Esophagus squamous epithelium (tissue), 5 donors: Measurements from ENCODE around the gene MED13L. TPM values are rescaled to one million over a fixed set of nuclear protein-coding genes. Genes with fewer than 3 reads are reported as not detected.

Experiments
- DNase-seq: peaks from one replicate; lab custom pipeline; 2025; lab: John Stamatoyannopoulos, UW
- H3K27ac ChIP-seq, 4 donors: fragments of 200-600 bp; sonication (generic); one replicate each; pipeline ENCODE4 v1.5.1; 2016 to 2019; ENCODE audit warnings: mild to moderate bottlenecking in 1 of 4
- H3K27me3 ChIP-seq, 4 donors: fragments of 200-600 bp; sonication (generic); 1 replicate in 3 of 4; 2 replicates in 1 of 4; pipeline versions ENCODE4 v1.5.1 to v1.6.0; 2017 to 2021; ENCODE audit warnings: antibody characterized with exemption in 1 of 4
- H3K36me3 ChIP-seq, 3 donors: fragments of 200-600 bp; sonication (generic); one replicate each; pipeline ENCODE4 v1.5.1; 2016 to 2019
- H3K4me1 ChIP-seq, 3 donors: fragments of 200-600 bp; sonication (generic); one replicate each; pipeline ENCODE4 v1.5.1; 2017 to 2019
- H3K4me3 ChIP-seq, 4 donors: fragments of 200-600 bp; sonication (generic); 1 replicate in 3 of 4; 2 replicates in 1 of 4; pipeline ENCODE4 v1.5.1; 2016 to 2019; ENCODE audit warnings: mild to moderate bottlenecking in 2 of 4, moderate library complexity in 1 of 4
- H3K9me3 ChIP-seq, 3 donors: fragments of 200-600 bp; sonication (generic); one replicate each; pipeline ENCODE4 v1.5.1; 2016 to 2019
- CTCF ChIP-seq, 6 experiments: fragments of 450-650 bp in 4 of 6; fragments of 200-600 bp in 2 of 6; sonication (generic) in 2 of 6; IDR thresholded peaks; one replicate each; pipeline ENCODE4 v1.5.1; 2016 to 2019; ENCODE audit warnings: antibody characterized with exemption in 6 of 6, mild to moderate bottlenecking in 4 of 6, moderate library complexity in 4 of 6
- POLR2A ChIP-seq, 4 donors: fragments of 450-650 bp; IDR thresholded peaks; one replicate each; pipeline ENCODE4 v1.6.1; 2017; ENCODE audit warnings: antibody characterized with exemption in 4 of 4, mild to moderate bottlenecking in 4 of 4, moderate library complexity in 3 of 4
- WGBS, 2 donors: methylation state at CpG; one replicate each; pipeline ENCODE4 v1.1.5; 2018; 5-methylcytosine and 5-hydroxymethylcytosine counted together
- intact Hi-C: fragments of 100-400 bp; cut with DNase I; formaldehyde crosslinking; loops from one replicate; pipeline ENCODE4 v1.15.0; 2022
- total RNA-seq, 4 donors: library from RNA; depleted of rRNA; stranded (reverse); fragments of >200 nt; gene quantifications; one replicate each; pipeline ENCODE4 v1.1.0, GENCODE V29; 2016
- donor health status: DM: yes; HTN: yes; CAD: no.

The MED13L gene
- total RNA-seq, 4 donors from 2014 or later = 52.2 to 137 (median 62.1) TPM

- Histone ChIP-seq H3K4me3 (no peak overlapping the region), H3K4me1 (peaks cover 0 to 26% (median 0%) of the 10 kb centered on the region in 3 donors), H3K27ac (no peak overlapping the region), H3K9me3 (no peaks in the 10 kb centered on the region), H3K27me3 (no peaks in the 10 kb centered on the region), H3K36me3 (peaks cover 0 to 20% (median 0%) of the 10 kb centered on the region in 3 donors)
- WGBS, 2 donors = 93 to 95% methylated on average over 3 of the region's 3 CpGs
- intact Hi-C loops = no loop called here
- no peak for DNase-seq
- TF ChIP-seq CTCF (IDR thresholded peaks at IDR 0.05) (no peak), POLR2A (IDR thresholded peaks at IDR 0.05) (no peak)
Measured at GRCh38 chr12:116227811-116228210, 49.7 kb downstream of the MED13L start.

GRCh38 chr12:116226026-116226425 lies 51.5 kb downstream of the MED13L start:
- H3K4me1 ChIP-seq = peaks cover 0 to 23% (median 0%) of the 10 kb centered on the region in 3 donors
- 73 to 74% methylated on average over 2 of the region's 2 CpGs for WGBS, 2 donors
- no peak overlapping the region for H3K4me3 ChIP-seq
- TF ChIP-seq CTCF (IDR thresholded peaks at IDR 0.05) = no peak
- no peak for TF ChIP-seq POLR2A (IDR thresholded peaks at IDR 0.05)
- no peaks in the 10 kb centered on the region for H3K27me3 ChIP-seq
- intact Hi-C loops = no loop called here
- H3K36me3 ChIP-seq = peaks cover 0 to 20% (median 0%) of the 10 kb centered on the region in 3 donors
- H3K9me3 ChIP-seq = no peaks in the 10 kb centered on the region
- H3K27ac ChIP-seq = no peak overlapping the region
- no peak for DNase-seq

DNA sequence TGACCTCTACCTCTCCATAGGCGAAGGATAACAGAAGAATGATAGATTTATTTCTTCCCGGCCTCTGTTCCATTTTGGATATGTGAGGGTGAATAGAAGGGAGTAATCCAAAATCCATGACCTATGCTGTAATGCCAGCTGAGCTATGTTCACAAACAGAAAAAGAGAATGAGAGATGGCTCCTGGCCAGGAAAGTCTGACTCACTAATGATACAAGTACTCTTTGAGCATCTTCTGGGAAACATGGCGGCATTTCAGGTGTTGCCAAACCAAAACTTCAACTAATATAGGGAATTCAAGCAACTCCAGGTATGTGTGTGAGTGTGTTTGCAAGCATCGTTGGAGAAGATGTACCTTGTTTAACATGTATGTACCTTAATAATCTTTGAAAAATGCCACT lies 55.1 kb downstream of the MED13L start:
- H3K9me3 ChIP-seq = no peaks in the 10 kb centered on the region
- H3K4me1 ChIP-seq = peaks cover 0 to 39% (median 2%) of the 10 kb centered on the region in 3 donors
- peak overlapping the region in 1 of 4 donors; percentile 15 for H3K27ac ChIP-seq
- DNase-seq = no peak
- TF ChIP-seq POLR2A (IDR thresholded peaks at IDR 0.05) (no peak), CTCF (IDR thresholded peaks at IDR 0.05) (no peak)
- WGBS, 2 donors = 36 to 45% methylated on average over 4 of the region's 4 CpGs
- H3K27me3 ChIP-seq = no peaks in the 10 kb centered on the region
- intact Hi-C loops = no loop called here
- H3K36me3 ChIP-seq = peaks cover 0 to 13% (median 0%) of the 10 kb centered on the region in 3 donors
- no peak overlapping the region for H3K4me3 ChIP-seq

DNA sequence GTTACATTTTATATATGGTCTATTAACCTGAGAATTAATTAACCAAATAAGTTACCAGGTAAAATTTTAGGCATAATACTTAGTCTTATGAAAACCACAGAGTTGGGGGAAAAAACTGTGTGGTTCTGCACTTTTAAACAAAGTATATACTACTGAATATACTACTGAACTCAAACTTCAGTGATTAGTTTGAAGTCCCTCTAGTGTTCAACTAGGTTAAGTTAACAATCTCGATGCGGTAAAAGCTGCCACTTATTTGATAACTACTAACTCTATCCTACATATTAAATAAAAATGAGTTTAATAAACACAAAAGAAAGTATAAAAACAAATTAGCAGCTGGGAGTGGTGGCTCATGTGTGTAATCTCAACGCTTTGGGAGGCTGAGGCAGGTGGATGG lies 56.7 kb downstream of the MED13L start:
- H3K4me3 ChIP-seq = no peak overlapping the region
- no peaks in the 10 kb centered on the region for H3K9me3 ChIP-seq
- H3K27me3 ChIP-seq = no peaks in the 10 kb centered on the region
- peaks cover 0 to 41% (median 4%) of the 10 kb centered on the region in 3 donors for H3K4me1 ChIP-seq
- H3K36me3 ChIP-seq = peaks cover 0 to 8% (median 0%) of the 10 kb centered on the region in 3 donors
- intact Hi-C loops = no loop called here
- TF ChIP-seq CTCF (IDR thresholded peaks at IDR 0.05) (no peak), POLR2A (IDR thresholded peaks at IDR 0.05) (no peak)
- no peak overlapping the region for H3K27ac ChIP-seq
- WGBS, 2 donors = 96 to 97% methylated on average over 3 of the region's 3 CpGs
- no peak for DNase-seq

DNA sequence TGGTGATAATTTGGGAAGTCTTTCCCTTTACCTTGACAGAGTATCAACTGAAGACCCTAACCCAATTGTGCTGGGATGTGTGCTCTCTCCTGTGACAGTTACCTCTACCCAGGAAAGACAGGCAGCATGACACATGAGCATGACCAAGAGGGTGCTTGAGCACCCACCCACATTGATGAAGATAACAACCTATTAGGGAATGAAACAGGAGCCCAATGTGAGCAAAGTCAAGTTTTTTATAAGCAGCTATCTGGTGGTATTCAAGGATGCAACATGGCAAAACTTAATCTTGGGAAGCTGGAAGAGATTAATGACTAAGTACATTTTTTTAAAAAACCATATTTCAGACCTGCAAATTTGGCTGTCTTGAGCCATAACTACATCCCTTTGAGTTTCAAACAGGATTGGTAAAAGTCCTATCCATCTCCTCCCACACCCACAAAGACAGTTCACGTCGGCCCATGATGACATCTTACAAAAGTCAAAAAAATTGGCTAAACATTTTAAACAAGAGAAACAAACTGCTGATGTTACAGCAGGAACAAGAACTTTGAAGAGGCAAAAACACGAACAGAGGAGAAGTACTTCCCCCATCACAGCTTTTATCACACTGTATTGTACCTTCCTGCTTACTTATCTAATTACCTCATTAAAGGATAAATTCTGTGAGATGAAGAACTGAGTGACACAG lies 60.3 kb downstream of the MED13L start:
- H3K27me3 ChIP-seq = no peaks in the 10 kb centered on the region
- H3K9me3 ChIP-seq = no peaks in the 10 kb centered on the region
- TF ChIP-seq CTCF (IDR thresholded peaks at IDR 0.05) (no peak), POLR2A (IDR thresholded peaks at IDR 0.05) (no peak)
- no peak overlapping the region for H3K27ac ChIP-seq
- H3K36me3 ChIP-seq = no peaks in the 10 kb centered on the region
- DNase-seq = no peak
- H3K4me3 ChIP-seq = no peak overlapping the region
- H3K4me1 ChIP-seq = peaks cover 0 to 57% (median 4%) of the 10 kb centered on the region in 3 donors
- intact Hi-C loops = no loop called here
- 67 to 76% methylated on average over 3 of the region's 3 CpGs for WGBS, 2 donors
